ENCODE results near the gene OR10P1.

DNA sequence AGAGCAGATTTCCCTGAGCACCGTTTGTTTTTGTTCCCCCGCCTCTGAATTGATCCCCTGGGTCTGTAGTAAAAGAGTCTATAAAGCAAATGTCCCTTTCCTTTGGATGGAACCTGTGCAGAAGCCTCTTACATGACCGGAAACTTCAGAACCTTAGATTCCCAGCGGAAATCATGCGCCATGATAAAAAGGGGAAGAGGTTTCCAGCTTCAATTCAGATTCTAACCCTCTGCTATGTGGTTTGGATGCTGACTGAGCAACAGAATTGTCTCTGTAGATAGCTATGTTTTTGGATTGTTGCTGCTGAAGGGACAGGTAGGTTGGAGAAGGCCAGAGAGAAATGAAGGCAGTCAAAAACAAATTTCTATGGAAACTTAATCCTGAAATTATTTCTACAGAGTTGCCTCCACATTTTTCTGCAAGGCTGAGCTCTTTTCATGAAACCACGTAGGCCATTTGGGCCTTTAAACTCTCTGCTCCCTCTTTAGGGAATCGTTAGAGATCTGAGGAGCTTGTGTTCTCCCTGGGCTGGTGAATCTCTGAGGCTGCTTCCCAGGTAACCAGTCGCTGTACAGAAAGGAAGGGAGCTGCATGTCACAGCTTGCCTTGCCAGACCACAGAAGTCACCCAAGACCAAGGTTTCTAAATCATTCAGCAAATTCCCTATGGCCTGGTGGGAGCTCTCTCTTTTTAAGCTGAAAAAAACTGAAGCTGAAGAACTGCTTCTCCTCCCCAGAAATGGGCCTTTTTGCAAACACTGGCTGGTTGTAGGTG lies 28.7 kb upstream of the OR10P1 start:
- TF ChIP-seq TARDBP (IDR thresholded peaks at IDR 0.05) (no peak), L3MBTL2 (conservative IDR thresholded peaks at IDR 0.05) (no peak), ZNF384 (IDR thresholded peaks at IDR 0.05) (no peak), FOXA1 (IDR thresholded peaks at IDR 0.05) (no peak), SP1 (IDR thresholded peaks at IDR 0.05) (no peak), ELF4 (IDR thresholded peaks at IDR 0.05) (no peak), FOXM1 (IDR thresholded peaks at IDR 0.05; ENCODE audit: borderline replicate concordance) (no peak)
